GM04504 (cell line): Measurements from ENCODE around the gene IGFBP5.

Experiments used
- DNase-seq: peaks from one replicate; pipeline ENCODE4 v3.0.0-alpha.2; 2012; ENCODE audit warnings: low read depth

The IGFBP5 gene

DNA sequence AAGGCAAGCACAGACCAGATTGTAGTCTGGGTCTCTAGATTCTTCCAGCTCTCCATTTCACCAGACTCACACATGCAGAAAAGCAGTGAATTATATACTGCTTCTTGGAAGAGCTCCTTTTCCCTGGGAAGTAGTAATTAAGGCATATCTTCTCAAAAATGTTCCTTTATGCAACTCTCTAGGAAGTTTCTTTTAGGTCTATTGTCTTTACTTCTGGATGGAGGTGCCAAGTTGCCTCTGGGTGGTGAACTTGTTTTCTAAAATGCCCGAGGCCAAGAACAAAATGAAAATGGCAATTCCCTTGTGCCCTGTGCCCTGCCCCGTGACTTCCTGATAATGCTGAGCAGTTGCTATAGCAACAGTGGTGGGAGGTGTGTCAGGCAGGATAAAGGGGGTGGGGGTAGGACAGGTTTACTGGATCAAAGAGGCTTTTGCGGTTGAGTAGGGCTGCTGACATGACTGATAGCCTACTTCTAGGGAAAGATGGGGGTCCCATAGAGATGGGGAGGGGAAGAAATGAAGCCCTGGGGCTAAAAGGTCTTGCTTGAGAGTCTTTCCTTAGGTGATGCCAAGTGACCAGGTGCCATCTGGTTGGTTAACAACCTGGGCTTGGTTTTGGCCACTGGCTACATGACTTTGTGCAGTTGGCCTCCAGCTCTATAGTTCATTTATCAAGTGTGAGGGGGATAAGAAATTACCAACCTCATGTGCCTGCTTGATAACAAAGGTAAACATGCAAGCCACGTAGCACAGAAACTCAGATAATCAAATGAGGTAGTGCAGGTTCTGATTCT is 50.3 kb downstream of the IGFBP5 start:
- no peak for DNase-seq

DNA sequence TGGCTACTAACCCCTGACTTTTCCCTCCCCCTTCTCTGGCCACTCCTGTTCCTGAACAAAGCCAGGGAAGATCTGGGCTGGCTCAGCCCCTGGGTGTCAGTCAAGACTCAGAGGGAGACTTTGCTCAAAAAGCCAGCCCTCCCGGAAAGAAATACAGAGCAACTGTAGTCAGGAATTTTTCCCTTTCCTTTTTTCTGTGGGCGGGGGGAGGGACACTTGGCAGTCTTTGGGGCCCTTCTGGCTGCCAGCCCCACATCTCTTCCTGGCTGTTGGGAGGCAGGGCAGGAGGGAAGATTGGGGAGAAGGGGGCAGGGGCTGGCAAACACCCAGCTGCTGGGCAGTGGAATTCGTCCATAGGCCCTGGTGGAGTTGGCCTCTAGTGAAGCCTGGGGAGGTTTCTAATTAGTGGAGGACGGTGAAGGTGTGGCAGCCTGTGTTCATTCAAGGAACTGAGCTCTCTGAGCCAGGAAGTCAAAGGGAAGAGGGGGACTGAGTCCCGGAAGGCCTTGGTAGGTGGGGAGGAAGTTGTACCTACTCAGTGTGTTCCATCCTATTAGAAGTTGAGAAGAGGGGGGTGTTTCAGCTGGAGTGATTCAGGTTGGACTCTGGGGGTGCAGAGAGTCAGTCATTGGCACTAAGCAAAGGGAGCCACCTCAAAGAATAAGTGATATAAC is 51.2 kb downstream of the IGFBP5 start:
- no peak for DNase-seq

DNA sequence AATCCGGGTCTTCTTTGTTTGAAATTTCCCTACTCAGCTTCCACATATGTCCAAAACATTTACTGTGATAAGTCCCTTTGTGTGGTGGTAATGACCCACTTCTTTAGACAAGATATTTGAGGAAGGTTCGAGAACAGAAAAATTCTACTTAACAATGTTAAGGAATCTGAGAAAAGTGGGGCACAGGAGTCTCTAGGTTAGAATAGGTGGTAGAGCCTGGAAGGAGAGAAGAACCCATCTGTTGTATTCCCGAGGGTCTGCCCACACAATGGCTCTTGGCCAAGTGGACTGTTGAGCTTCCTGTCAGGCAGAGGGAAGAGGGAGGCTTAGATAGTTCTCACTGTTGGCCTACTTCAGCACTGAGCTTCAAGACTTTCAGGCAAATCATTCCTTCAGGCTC is 57.9 kb downstream of the IGFBP5 start:
- DNase-seq, result no peak

DNA sequence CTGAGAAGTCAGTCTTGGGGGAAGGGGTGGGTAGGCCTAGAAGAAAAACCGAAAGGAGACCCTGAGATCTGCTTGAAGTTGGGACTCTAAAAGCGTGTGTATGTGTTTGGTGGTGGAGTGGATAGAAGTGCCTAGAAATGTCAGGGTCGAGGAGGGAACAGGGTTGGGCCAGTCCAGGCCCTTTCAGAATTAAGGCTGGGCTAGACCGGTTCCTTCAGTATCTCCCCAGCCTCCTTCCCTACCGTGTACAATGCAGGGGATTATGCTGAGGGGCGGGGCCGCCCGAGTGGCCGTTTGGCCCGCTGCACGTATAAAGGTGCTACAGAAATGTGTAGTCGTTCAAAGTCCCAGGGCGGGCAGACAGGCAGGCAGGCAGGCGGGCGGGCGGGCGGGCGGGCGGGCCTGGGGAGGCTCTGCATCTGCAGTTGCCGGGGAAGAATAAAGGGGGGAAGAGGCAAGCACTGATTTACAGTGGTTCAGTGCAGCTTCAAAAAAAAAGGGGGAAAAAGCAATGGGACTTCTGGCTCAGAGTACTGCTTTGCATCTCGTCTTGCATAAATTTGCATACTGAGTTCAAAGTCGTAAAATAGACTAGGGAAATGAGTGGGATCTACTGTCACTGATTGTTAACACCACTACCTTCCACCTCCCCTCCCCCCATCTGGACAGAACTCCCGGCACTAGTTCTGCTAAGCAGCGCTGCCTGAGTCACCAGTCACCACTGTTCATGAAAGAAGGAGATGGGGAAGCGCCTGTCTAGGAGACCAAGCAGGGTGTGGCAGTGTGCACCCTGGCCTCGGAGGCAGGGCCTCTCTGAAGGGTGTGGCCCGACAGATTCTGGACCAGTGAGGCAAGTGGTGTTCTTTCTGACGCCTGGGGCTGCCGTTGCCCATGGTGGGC is 58.5 kb downstream of the IGFBP5 start:
- no peak for DNase-seq

DNA sequence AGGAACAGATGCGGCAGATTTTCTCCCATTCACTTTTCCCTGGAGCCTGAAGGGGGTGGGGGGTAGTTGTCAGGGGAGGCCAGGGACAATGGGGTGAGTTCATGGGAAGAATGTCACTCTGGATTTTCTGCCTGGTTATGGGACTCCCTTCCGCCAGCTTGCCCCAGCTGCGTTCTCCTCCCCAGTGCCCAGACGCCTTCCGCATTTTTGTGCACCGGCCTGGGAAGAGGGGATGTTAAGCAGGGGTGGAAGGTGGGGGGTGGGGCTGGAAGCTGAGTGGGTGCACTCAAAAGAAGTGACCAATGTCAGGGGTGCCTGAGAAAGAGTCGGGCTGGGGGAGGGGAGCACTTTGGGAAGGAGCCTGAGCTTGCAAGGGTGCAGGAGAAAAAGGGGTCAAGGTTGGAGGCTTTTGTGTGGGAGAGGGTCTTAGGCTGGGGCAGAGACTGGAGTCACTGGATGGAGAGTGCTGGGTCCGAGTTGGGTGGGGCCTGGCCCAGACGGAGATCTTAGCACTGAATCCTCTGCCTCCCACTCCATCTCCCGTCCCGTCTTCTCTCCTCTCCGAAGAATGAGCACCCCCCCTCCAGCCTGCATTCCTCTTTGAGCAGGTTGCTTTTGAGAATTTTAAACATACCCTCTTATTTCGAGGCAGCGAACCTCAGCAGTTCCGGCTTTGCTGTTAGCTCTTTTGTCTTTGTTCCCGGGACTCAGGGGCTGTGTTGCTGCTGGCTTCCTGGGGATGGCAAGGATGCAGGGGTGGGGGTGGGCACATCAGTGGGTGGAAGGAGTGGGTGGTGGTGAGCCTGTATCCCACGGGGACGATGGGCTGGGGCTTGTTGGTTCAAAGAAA is 59.4 kb downstream of the IGFBP5 start:
- DNase-seq, result no peak

DNA sequence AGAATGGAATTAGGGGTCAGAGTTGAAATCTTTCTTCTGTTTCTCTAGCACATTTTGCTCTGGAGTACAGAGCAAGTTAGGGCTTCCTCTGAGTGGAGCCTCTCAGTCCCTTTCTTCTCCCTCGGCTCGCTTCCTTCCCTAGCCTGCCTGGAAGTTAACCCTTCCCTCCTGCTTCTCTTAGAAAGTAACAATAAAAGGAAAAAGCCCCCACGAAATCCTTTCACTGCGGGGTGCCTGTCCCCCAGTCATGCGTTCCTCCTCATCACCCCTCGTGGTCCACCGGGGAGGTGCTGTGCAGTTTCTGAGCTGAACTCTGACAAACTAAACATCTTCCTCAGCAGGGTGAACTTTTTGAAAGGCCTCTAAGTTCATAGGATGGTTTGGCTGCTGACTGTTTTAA is 60.2 kb downstream of the IGFBP5 start:
- no peak for DNase-seq

DNA sequence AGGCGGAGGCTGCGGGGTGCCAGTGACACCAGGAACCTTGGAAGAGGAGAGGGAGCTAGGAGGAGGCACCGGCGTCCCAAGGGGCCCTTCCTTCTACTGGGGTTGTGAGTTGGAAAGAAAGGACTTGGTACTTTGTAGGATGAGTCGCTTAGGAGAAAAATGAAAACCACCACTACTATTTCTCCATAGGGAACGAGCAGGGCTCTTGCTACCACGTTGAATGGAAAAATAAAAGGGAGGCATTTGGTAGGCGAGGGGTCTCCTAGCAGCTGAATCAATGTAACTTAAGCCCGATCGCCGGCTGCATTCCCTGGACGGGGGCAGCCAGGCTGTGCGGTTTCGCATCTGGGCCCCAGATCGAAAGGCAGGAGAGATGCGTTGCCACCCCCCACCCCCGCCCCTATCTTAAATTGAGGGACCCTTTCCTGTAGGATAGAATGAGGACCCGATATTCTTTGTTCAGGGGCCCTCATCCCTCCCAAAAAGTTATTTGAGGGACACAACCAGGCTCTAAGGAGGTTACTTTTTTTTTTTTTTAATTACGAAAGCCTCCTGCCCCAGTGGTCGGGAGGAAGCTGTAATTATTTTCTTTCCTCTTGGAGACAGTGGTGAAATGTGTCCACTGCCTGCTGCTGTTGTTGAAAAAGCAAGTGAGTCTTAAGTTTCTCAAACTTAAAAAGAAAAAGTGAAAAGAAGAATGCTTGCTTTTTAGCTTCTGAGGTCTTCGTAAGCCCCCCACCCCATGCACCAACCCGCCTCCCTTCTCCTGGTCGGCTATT is 60.8 kb downstream of the IGFBP5 start:
- no peak for DNase-seq

DNA sequence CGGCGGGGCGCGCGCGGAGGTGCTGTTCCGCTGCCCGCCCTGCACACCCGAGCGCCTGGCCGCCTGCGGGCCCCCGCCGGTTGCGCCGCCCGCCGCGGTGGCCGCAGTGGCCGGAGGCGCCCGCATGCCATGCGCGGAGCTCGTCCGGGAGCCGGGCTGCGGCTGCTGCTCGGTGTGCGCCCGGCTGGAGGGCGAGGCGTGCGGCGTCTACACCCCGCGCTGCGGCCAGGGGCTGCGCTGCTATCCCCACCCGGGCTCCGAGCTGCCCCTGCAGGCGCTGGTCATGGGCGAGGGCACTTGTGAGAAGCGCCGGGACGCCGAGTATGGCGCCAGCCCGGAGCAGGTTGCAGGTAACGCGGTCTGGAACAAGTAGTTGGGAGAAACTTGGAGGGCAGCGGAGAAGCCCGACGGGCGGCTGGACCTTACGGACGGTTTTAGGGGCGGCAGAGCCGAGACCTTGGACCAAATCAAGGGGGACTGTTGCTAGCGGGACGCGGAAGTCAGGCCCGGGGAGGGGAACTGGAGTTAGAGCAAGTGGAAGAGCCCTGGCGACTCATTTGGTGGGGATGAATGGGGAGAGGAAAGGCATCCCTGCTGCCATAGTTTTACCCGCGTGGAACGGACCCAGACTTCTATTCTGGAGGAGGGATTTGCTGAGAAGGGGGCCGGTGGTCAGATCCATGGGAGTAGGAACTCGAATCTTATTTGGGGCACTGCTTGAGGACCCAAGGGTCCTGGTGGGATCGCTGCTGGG is 61.6 kb downstream of the IGFBP5 start:
- DNase-seq, result no peak

DNA sequence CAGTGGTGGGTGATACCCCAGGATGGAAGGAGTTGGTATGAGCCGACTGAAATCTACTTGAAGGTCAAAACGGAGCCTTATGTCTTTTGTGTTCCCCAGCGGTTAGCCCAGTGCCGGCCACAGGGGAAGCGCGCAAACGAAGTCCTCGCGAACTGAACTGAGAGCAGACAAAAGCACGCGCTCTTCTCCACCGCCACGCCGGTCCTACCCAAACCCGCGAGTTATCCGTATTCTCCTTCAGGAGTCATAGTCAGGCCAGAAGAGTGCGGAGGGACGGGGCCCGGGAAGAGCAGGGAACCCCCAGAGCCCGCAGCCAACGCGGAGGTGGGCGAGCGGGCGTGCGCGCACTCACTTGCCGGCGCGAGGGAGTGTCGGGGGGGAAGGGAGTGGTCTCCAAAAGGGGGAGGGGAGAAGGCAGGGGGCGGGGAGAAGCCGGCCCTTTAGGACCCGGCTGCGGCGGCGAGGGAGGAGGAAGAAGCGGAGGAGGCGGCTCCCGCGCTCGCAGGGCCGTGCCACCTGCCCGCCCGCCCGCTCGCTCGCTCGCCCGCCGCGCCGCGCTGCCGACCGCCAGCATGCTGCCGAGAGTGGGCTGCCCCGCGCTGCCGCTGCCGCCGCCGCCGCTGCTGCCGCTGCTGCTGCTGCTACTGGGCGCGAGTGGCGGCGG is 62.3 kb downstream of the IGFBP5 start, which contains the start of gene IGFBP2:
TSS of gene IGFBP2 (plus strand) at position 469 of the 664 bp plus-strand sequence. CDS start at position 573, 104 bp downstream.
- DNase-seq, result no peak

DNA sequence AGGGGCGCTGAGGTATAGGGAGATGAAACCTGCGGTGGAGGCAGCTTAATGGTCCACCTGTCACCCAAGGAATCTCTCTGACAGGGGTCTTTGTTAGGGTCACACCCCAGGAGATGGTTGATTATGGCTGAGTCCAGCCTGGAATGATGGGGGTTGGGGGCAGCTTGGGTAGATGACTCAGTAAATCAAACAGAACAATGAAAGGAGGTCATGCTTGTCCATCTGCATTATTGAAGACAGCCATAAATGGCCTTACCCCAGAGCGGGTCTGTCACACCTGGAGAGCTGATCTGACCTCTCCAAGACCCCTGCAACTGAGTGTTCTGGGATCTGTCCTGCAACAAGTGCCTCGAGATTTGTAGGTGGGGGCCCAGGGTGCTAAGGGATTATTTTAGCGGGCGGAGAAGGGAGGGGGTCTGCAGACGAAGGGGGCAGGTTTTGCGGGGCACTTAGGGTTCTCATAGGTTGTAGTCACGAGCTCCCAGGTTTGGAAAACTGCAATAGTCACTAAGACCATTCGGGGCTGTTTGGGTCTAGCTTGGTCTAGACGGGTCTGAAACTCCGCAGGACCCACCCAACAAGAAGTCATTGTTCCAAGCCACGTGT is 62.9 kb downstream of the IGFBP5 start:
- no peak for DNase-seq

DNA sequence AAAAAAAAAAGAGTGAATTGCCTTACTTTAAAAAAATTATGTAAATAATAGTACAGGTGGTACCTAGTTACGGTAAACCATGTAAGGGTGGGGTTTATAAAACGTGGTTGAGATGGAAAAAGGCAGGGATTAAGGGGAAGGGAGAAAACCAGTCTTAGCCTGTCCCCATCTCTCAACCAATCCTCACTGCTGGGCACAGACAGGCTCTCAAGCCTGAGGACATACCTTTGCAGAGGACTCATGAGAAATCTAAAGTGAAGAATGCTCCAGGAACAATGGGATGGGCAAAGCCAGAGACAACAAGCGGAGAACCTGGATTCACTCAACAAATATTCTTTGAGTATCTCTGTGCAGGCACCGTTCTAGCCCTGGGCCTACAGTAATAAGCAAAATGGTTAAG is 65.6 kb downstream of the IGFBP5 start:
- no peak for DNase-seq

DNA sequence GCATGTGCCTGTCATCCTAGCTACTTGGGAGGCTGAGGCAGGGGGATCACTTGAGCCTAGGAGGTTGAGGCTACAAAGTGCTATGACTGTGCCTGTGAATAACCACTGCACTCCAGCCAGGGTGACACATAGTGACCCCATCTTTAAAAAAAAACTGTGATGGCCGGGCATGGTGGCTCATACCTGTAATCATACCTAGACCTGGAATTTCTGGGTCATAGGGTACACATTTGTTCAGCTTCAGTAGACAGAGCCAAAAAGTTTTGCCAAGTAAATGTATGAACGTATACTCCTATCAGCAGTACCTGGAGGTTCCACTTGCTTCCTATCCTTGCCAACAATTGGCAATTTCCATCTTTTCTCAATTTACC is 68.5 kb downstream of the IGFBP5 start:
- DNase-seq, result no peak

DNA sequence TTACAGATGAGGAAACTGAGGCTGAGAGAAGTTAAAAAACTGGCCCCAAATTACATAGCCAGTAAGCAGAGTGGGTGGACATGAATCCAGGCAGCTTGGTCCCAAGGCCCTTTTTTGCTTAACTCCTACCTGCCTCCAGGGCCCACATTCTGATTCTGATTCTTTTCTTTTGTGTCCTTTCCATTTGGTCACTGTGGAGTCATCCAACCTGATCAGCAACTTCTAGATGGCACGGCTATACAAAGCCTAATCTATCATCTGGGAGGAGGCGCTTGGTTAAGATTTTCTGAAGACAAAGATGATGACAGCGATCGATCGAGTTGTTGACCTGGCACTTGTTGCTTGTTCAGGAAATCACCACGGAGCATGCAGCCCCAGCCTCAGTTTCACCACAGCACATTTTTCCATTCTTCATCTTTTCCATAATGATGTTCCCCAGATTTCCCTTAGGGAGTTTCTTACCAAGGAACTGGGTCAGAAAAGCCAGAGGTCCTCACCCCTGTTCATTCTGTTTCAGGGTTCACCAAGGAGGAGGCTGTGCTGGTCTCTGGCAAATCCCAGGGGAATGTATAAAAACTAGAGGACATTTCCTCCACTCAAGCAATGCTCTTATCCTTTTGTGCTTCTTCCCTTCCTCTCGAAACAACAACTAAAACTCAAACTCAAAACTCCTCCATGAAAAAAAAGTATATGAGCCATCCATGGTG is 69.0 kb downstream of the IGFBP5 start:
- DNase-seq, result no peak

DNA sequence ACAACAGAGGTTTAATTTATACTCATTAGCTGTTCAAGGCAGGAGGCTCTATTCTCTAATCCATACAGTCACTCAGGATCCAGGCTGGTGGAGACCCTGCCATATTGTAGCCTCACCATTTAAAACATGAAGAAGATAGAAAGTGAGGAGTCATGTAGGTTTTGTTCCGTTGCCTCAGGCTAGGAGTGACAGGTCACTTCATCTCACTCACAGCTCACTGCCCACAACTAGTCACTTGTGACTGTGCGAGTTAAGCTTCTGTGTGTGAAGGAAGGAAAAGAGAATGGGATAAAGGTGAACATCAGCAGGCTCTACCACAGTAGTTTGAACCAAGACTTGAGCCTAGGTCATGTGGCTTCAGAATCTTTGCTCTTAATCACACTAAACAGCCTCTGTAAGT is 71.1 kb downstream of the IGFBP5 start:
- no peak for DNase-seq

DNA sequence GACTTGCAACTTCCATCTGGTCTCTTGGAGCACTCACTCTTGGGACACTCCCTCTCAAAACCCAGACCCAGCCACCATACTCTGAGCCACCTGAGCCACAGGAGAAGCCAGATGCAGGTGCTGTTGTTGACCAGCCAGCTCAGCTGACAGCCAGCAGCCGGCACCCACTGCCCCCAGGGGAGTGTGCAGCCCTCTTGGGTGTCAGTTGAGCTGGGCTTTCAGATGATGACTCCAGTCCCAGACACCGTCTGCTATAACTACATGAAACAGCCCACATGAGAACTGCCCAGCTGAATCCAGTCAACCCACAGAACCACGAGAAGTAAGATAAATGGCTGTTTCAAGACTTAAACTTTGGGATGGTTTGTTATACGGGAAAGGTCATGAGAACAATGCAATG is 72.8 kb downstream of the IGFBP5 start:
- DNase-seq, result no peak
